Astrocyte of the cerebellum (primary cell): ENCODE data around the gene PPIE.

Source experiments
- DNase-seq: peaks from one replicate; pipeline ENCODE4 v3.0.0-alpha.2; 2011; ENCODE audit warnings: low read depth
- H3K4me3 ChIP-seq: 2 replicates; pipeline ENCODE4 v1.5.1; 2011; ENCODE audit warnings: mild to moderate bottlenecking, low read depth, low read length, moderate library complexity
- CTCF ChIP-seq: IDR thresholded peaks from 2 replicates; pipeline ENCODE4 v1.5.1; 2012; ENCODE audit warnings: low read length, low read depth, moderate library complexity, mild to moderate bottlenecking; ENCODE audit errors: missing control alignments
- in situ Hi-C: cut with HindIII; loops from 2 replicates; pipeline ENCODE4 v1.10.0; 2017; ENCODE audit warnings: low sequenced_read_pairs

PPIE gene

GRCh38 chr1:39738622-39739366 lies at the start of gene PPIE:
PPIE (plus strand) TSS chr1:39738882; CDS start chr1:39738901, 19 bp downstream.
- TF ChIP-seq CTCF = no peak
- in situ Hi-C loops = loop anchor here (5.0 to 10.0 kb wide), 4 partner anchors 46 to 314 kb away; partner anchors contain the start of genes HEYL and HPCAL4
- DNase-seq = peak; percentile 71
- peak within 1 kb of the TSS; percentile 90 for H3K4me3 ChIP-seq

DNA sequence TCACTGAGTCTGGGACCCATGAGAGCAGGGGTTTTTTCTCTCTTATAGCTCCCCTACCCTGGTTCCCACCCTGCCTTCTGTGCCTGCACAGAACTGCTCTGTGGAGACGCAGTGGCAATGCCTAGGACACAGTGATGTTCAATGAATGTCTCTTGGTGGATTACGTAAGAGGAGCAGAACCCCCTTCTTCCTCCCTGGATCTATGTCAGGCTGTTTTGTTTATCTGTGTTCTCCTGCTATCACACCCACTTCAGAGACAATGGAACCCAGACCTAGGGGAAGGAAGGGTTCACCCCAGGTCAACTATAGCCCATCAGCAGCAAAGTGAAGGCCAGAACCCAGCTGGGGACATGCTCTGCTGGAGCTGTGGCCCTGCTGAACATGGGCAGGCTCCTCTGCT lies 49.5 kb upstream of the PPIE start:
- no peak for DNase-seq
- TF ChIP-seq CTCF = no peak
- in situ Hi-C loops = no loop called here
- H3K4me3 ChIP-seq = no peak overlapping the region

GRCh38 chr1:39689635-39690034 lies 49.0 kb upstream of the PPIE start:
- in situ Hi-C loops = loop anchor here (5.0 kb wide), 1 partner anchor 48 kb away; the partner anchor contains the start of gene PPIE
- H3K4me3 ChIP-seq = no peak overlapping the region
- TF ChIP-seq CTCF = no peak
- DNase-seq = no peak

- in situ Hi-C loops = loop anchor here (5.0 kb wide), 1 partner anchor 47 kb away; the partner anchor contains the start of gene PPIE
- H3K4me3 ChIP-seq = no peak overlapping the region
- no peak for TF ChIP-seq CTCF
- DNase-seq = no peak
These were observed 48.5 kb upstream of the PPIE start for GRCh38 chr1:39690225-39690624.

DNA sequence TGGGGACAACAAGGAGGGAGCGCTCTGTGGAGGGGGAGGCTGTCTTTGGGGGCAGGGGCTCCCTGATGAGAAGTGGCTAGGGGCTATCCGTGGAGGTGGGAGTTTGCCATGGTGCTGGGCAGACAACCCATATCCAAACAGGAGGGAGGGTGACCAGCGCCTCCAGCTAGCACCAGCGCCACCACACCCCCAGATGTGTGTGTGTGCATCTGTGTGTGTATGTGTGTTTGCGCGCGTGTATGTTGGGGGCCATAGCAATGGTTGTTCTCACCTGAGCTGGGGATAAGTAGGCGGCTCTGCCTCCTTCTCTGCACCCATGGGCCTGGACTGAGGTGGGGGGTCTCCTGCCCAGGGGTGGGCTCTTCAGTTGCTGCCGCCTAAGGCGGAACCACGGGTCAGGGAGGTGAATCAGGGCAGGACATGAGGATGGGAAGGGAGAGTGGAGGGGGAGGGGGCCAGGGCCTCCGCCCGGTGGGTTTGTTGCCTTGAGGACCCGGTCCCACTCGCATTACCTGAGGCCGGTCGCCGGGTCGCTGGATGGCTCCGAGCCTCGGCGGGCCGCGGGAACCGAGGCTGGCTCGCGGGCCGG lies 47.8 kb upstream of the PPIE start:
- H3K4me3 ChIP-seq = peak overlapping the region; percentile 22
- in situ Hi-C loops = loop anchor here (5.0 kb wide), 1 partner anchor 46 kb away; the partner anchor contains the start of gene PPIE
- DNase-seq = no peak
- no peak for TF ChIP-seq CTCF

- H3K4me3 ChIP-seq = peak within 1 kb of the TSS; percentile 22
- in situ Hi-C loops = loop anchor here (5.0 kb wide), 1 partner anchor 46 kb away; the partner anchor contains the start of gene PPIE
- no peak for TF ChIP-seq CTCF
- no peak for DNase-seq
These were observed 47.1 kb upstream of the PPIE start, which contains the start of gene HPCAL4 for GRCh38 chr1:39691383-39692151. HPCAL4 (minus strand) TSS chr1:39691433; CDS start chr1:39684603, 6,830 bp downstream.
